ENCODE measurements around the gene RPL26.

GRCh38 chr17:8341456-8341855 lies 41.5 kb downstream of the RPL26 start:
- TF ChIP-seq CTCF (conservative IDR thresholded peaks at IDR 0.05; ENCODE audit: low read depth, low read length) = no peak
- TF ChIP-seq EZH2phosphoT487 (IDR thresholded peaks at IDR 0.05; ENCODE audit: borderline replicate concordance, low read length) = no peak

All from PC-3 (cell line).